Smooth muscle cell (in vitro differentiated cells): Measurements from ENCODE around the gene CRABP1. TPM values are rescaled to one million over a fixed set of nuclear protein-coding genes. Genes with fewer than 3 reads are reported as not detected.

Experiments used
- DNase-seq: peaks from one replicate; lab custom pipeline; 2025; ENCODE audit not compliant: unreplicated experiment; lab: John Stamatoyannopoulos, UW
- H2AFZ ChIP-seq: fragments of 200-600 bp; sonication (generic); 2 replicates; pipeline ENCODE4 v1.6.0; 2016; ENCODE audit warnings: antibody characterized with exemption, low read depth, mild to moderate bottlenecking
- H3F3A ChIP-seq: fragments of 200-600 bp; sonication (generic); 2 replicates; pipeline ENCODE4 v1.6.0; 2017; ENCODE audit warnings: antibody characterized with exemption, low read depth
- H3K27ac ChIP-seq: fragments of 200-600 bp; sonication (generic); 2 replicates; pipeline ENCODE4 v1.5.1; 2016; ENCODE audit warnings: low read depth, mild to moderate bottlenecking
- H3K27me3 ChIP-seq: fragments of 200-600 bp; sonication (generic); 2 replicates; pipeline ENCODE4 v1.6.1; 2016; ENCODE audit warnings: low read depth, mild to moderate bottlenecking
- H3K36me3 ChIP-seq: fragments of 200-600 bp; sonication (generic); 2 replicates; pipeline ENCODE4 v1.5.1; 2016; ENCODE audit warnings: low read depth
- H3K4me1 ChIP-seq: fragments of 200-600 bp; sonication (generic); 2 replicates; pipeline ENCODE4 v1.5.1; 2016; ENCODE audit warnings: low read depth
- H3K4me2 ChIP-seq: fragments of 200-600 bp; sonication (generic); 2 replicates; pipeline ENCODE4 v1.6.0; 2016; ENCODE audit warnings: mild to moderate bottlenecking
- H3K4me3 ChIP-seq: fragments of 200-600 bp; sonication (generic); 2 replicates; pipeline ENCODE4 v1.5.1; 2016; ENCODE audit warnings: mild to moderate bottlenecking
- H3K79me2 ChIP-seq: fragments of 200-600 bp; sonication (generic); 2 replicates; pipeline ENCODE4 v1.6.0; 2016; ENCODE audit warnings: low read depth, mild to moderate bottlenecking
- H3K9ac ChIP-seq: fragments of 200-600 bp; sonication (generic); 2 replicates; pipeline ENCODE4 v1.6.0; 2016; ENCODE audit warnings: low read depth
- H3K9me3 ChIP-seq: fragments of 200-600 bp; sonication (generic); replicated peaks from 2 replicates; pipeline ENCODE4 v1.5.1; 2016; ENCODE audit warnings: low read depth
- H4K20me1 ChIP-seq: fragments of 200-600 bp; sonication (generic); 2 replicates; pipeline ENCODE4 v1.6.0; 2016; ENCODE audit warnings: low read depth
- CTCF ChIP-seq: fragments of 200-600 bp; sonication (generic); IDR thresholded peaks from 2 replicates; pipeline ENCODE4 v1.5.1; 2017; ENCODE audit warnings: borderline replicate concordance, mild to moderate bottlenecking, antibody characterized with exemption; ENCODE audit not compliant: insufficient read depth, poor library complexity, severe bottlenecking
- WGBS: methylation state at CpG from one replicate; pipeline ENCODE4 v1.1.7; 2016; ENCODE audit warnings: low lambda C conversion rate; 5-methylcytosine and 5-hydroxymethylcytosine counted together
- polyA plus RNA-seq: library from polyadenylated mRNA; unstranded; fragments of >200 nt; fragmentation: Nextera tagmentation; extraction: Ambion mirVana; gene quantifications from 2 replicates; pipeline ENCODE4 v1.2.1, GENCODE V29; 2016
- total RNA-seq: library from RNA; depleted of rRNA; stranded (reverse); fragments of >200 nt; gene quantifications from 2 replicates; pipeline ENCODE4 v1.2.3, GENCODE V29; 2014

The CRABP1 gene
- total RNA-seq (1.2 and 12.9 TPM in 2 replicates), polyA plus RNA-seq (1.8 and 8.8 TPM in 2 replicates)

- Histone ChIP-seq H3K27ac (no peak within 1 kb of the TSS), H3K27me3 (peaks cover 86% of the 10 kb centered on the region), H2AFZ (no peak within 1 kb of the TSS), H3K36me3 (no peaks in the 10 kb centered on the region), H3F3A (no peaks in the 10 kb centered on the region), H3K79me2 (no peaks in the 10 kb centered on the region), H3K9ac (no peak within 1 kb of the TSS), H3K4me3 (peak within 1 kb of the TSS; percentile 41), H3K4me1 (peaks cover 32% of the 10 kb centered on the region), H3K4me2 (peak within 1 kb of the TSS; percentile 78), H3K9me3 (no peaks in the 10 kb centered on the region), H4K20me1 (no peaks in the 10 kb centered on the region)
- 4% methylated on average over 57 of the region's 67 CpGs for WGBS
- no peak for TF ChIP-seq CTCF
- no peak for DNase-seq
Observed at GRCh38 chr15:78340231-78341056, at the start of gene CRABP1. Gene CRABP1, plus strand, starts transcription at chr15:78340353. Its CDS starts 76 bp downstream, at chr15:78340429.

- H3K27me3 ChIP-seq = no peaks in the 10 kb centered on the region
Observed at GRCh38 chr15:78291052-78291451, 49.1 kb upstream of the CRABP1 start.

GRCh38 chr15:78291698-78292097 lies 48.5 kb upstream of the CRABP1 start:
- Histone ChIP-seq H2AFZ (no peak overlapping the region), H3K4me3 (no peak overlapping the region), H3K27ac (peak overlapping the region; percentile 61), H3K79me2 (peaks cover 8% of the 10 kb centered on the region), H3K9me3 (no peaks in the 10 kb centered on the region), H3K36me3 (no peaks in the 10 kb centered on the region), H3F3A (no peaks in the 10 kb centered on the region), H4K20me1 (no peaks in the 10 kb centered on the region), H3K4me2 (no peak overlapping the region), H3K27me3 (no peaks in the 10 kb centered on the region), H3K4me1 (no peaks in the 10 kb centered on the region), H3K9ac (no peak overlapping the region)
- no peak for TF ChIP-seq CTCF
- DNase-seq = no peak
- WGBS = 95% methylated on average over 2 of the region's 2 CpGs

More at GRCh38 chr15:78291052-78291451, 49.1 kb upstream of the CRABP1 start:
- Histone ChIP-seq H3K9me3 (no peaks in the 10 kb centered on the region), H4K20me1 (no peaks in the 10 kb centered on the region), H3F3A (no peaks in the 10 kb centered on the region), H3K4me1 (no peaks in the 10 kb centered on the region), H3K4me3 (no peak overlapping the region), H3K79me2 (peaks cover 4% of the 10 kb centered on the region), H3K9ac (no peak overlapping the region), H2AFZ (no peak overlapping the region), H3K27ac (no peak overlapping the region), H3K4me2 (no peak overlapping the region), H3K36me3 (no peaks in the 10 kb centered on the region)
- no peak for DNase-seq
- WGBS = 46% methylated on average over 2 of the region's 2 CpGs
- no peak for TF ChIP-seq CTCF
